Small intestine (tissue), 16 donors: ENCODE measurements around the gene PYHIN1. TPM values are rescaled to one million over a fixed set of nuclear protein-coding genes. Genes with fewer than 3 reads are reported as not detected.

Experiments
- DNase-seq, 2 donors: peaks; one replicate each; pipeline versions ENCODE4 v3.0.0 to v3.0.0-alpha.2; 2013
- FAIRE-seq: peaks from 2 replicates; lab custom pipeline; 2012; peaks lifted over from hg19 to GRCh38; lab: Jason Lieb, UNC
- H3K27ac ChIP-seq, 3 donors: one replicate each; pipeline ENCODE4 v1.5.1; 2013; ENCODE audit warnings: low read length in 2 of 3, mild to moderate bottlenecking in 2 of 3, control low read depth in 1 of 3, inconsistent platforms in 1 of 3, low read depth in 1 of 3, moderate library complexity in 1 of 3
- H3K27me3 ChIP-seq, 3 donors: one replicate each; pipeline ENCODE4 v1.6.1; 2013; ENCODE audit warnings: low read length in 3 of 3, inconsistent platforms in 1 of 3; ENCODE audit not compliant: control insufficient read depth in 3 of 3, insufficient read depth in 3 of 3
- H3K36me3 ChIP-seq, 3 donors: one replicate each; pipeline ENCODE4 v1.6.1; 2013; ENCODE audit warnings: low read length in 3 of 3, inconsistent platforms in 1 of 3, low read depth in 1 of 3, mild to moderate bottlenecking in 1 of 3, moderate library complexity in 1 of 3; ENCODE audit not compliant: control insufficient read depth in 3 of 3, insufficient read depth in 2 of 3
- H3K4me1 ChIP-seq, 3 donors: one replicate each; pipeline ENCODE4 v1.6.1; 2013; ENCODE audit warnings: low read length in 2 of 3, inconsistent platforms in 1 of 3, low read depth in 1 of 3, mild to moderate bottlenecking in 1 of 3, moderate library complexity in 1 of 3; ENCODE audit not compliant: control insufficient read depth in 3 of 3, insufficient read depth in 2 of 3
- H3K4me3 ChIP-seq, 3 donors: one replicate each; pipeline ENCODE4 v1.5.1; 2013; ENCODE audit warnings: low read length in 3 of 3, control low read depth in 1 of 3, inconsistent platforms in 1 of 3, low read depth in 1 of 3, mild to moderate bottlenecking in 1 of 3, moderate library complexity in 1 of 3
- H3K9me3 ChIP-seq, 2 donors: one replicate each; pipeline ENCODE4 v1.6.1; 2013; ENCODE audit warnings: low read depth in 1 of 2, low read length in 1 of 2; ENCODE audit not compliant: control insufficient read depth in 2 of 2, insufficient read depth in 1 of 2
- whole genome bisulfite sequencing, 3 donors: extraction: QIAGEN DNeasy Blood & Tissue Kit; methylation state at CpG; one replicate each; pipeline ENCODE4 v1.1.7; 2013; 5-methylcytosine and 5-hydroxymethylcytosine counted together
- long read RNA-seq, 10 donors: transcript quantifications; one replicate each; lab custom pipeline, GENCODE V29; 2026
- polyA plus RNA-seq, 4 donors: library from polyadenylated mRNA; stranded (reverse) in 3 of 4; unstranded in 1 of 4; fragments of 200-250 nt in 3 of 4; fragments of 120-200 nt in 1 of 4; gene quantifications; one replicate each; pipeline versions ENCODE4 v1.2.1 to v1.2.3, GENCODE V29; 2013
- donor health status: healthy with polysubstance abuse.
- donor health status: control.
- donor health status: control.
- donor health status: Bipolar disorder and iron deficiency.
- donor health status: healthy.

Gene PYHIN1
- under 1 TPM; 0.55 to 0.81 (median 0.68) TPM for polyA plus RNA-seq
- long read RNA-seq, donor 1 = 0 reads
- long read RNA-seq, donor 2 = 0 reads
- long read RNA-seq, donor 3 = 0 reads
- long read RNA-seq, donor 4 = 0 reads
- long read RNA-seq, donor 5 = 0 reads
- long read RNA-seq, donor 6 = 0 reads
- long read RNA-seq, donor 7 = 0 reads
- long read RNA-seq, donor 8 = 0 reads
- long read RNA-seq, donor 9, partial matches to known transcripts = 0 of 1 reads
- long read RNA-seq, donor 9, other reads (novel, unspliced or antisense) = 0 of 1 reads
- long read RNA-seq, donor 10 = 0 reads

DNA sequence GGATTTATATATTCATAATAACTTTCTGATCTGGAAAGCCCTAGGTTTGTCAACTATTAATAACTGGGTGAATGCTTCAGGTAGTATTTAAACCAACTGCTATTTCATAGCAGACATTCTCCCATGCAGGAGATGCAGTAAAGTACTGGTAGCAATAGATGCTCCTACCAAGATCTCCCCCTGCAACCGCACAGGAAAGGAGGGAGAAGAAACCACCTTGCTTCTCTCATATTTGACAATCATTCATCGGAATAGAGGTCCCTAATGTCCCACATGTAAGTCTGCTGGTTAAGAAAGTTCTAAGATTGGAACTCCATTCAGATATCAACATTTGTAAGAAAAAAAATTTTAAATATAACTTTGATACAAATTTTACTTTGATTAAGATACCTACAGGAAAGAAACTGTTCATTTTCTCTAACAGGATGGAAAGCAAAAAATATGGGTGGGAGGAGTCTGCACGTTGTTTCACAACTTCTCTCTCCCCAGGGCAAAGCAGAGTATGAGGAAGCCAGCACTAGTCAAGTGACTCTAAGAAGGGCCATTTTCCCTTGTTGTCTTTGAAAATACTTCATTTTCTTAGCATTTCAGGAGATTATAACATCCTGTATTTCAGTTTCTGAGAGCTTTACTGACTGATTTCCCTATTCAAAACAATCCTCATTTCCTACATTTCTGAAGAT, at the start of gene PYHIN1:
Gene PYHIN1 (plus strand): TSS at position 498 of the 683 bp plus-strand sequence. CDS start 5,359 bp downstream, outside the sequence.
- FAIRE-seq (no peak), DNase-seq (peak in 1 of 2 donors; percentile 24)
- Histone ChIP-seq H3K4me3 (peak within 1 kb of the TSS in 1 of 3 donors; percentile 22), H3K27me3 (no peaks in the 10 kb centered on the region), H3K4me1 (no peaks in the 10 kb centered on the region), H3K9me3 (no peaks in the 10 kb centered on the region), H3K36me3 (no peaks in the 10 kb centered on the region), H3K27ac (peak within 1 kb of the TSS in 2 of 3 donors; percentile 60 to 70)
- WGBS, 3 donors = 53 to 63% (median 61%) methylated on average over 3 of the region's 3 CpGs

DNA sequence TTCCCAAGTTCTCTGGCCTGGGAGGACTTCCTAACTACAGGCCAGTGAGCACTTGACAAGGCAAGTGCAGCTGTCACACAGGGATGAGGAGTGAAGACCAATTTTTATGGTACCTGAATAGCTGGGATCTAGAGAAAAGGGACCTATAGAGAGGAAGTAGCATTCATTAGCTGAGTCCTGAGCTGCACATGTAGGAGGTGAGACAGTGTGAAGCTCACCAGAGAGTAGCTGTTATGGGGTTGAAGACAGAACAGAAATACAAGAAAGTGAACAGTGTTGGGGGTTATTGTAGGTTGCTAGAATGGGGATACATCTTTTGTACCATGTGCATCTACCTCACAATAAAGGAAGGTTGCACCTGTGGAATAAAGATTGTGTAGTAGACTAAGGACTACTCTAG, 37.7 kb upstream of the PYHIN1 start:
- no peak overlapping the region for H3K27ac ChIP-seq
- H3K27me3 ChIP-seq = no peaks in the 10 kb centered on the region
- no peak for DNase-seq
- H3K9me3 ChIP-seq = no peaks in the 10 kb centered on the region
- no peak overlapping the region for H3K4me3 ChIP-seq
- H3K4me1 ChIP-seq = no peaks in the 10 kb centered on the region
- no peaks in the 10 kb centered on the region for H3K36me3 ChIP-seq
- no peak for FAIRE-seq

DNA sequence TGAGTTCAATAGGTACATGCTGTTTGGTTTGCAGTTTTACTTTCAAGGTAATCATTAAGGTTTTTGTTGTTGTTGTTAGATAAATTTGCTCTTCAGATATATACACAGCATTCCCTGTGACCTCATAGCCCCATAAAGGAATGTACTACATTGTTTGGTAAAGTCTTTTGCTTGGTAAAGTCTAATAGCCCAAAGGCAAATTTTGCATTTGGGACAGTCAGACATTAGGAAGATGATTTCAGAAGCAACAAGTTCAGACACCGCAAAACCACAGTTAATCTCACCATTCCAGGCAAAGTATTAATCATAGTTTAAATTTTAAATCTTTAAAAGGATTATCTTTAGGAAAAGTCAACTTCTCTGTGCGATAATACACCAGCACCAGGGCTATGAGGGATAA, 32.6 kb upstream of the PYHIN1 start:
- no peaks in the 10 kb centered on the region for H3K4me1 ChIP-seq
- 60% methylated on average over 2 of the region's 2 CpGs; no CpG with 5 or more reads in 2 of the 3 donors for WGBS, 3 donors
- no peaks in the 10 kb centered on the region for H3K36me3 ChIP-seq
- FAIRE-seq (no peak), DNase-seq (no peak)
- H3K9me3 ChIP-seq = no peaks in the 10 kb centered on the region
- no peaks in the 10 kb centered on the region for H3K27me3 ChIP-seq
- H3K4me3 ChIP-seq = no peak overlapping the region
- H3K27ac ChIP-seq = no peak overlapping the region

DNA sequence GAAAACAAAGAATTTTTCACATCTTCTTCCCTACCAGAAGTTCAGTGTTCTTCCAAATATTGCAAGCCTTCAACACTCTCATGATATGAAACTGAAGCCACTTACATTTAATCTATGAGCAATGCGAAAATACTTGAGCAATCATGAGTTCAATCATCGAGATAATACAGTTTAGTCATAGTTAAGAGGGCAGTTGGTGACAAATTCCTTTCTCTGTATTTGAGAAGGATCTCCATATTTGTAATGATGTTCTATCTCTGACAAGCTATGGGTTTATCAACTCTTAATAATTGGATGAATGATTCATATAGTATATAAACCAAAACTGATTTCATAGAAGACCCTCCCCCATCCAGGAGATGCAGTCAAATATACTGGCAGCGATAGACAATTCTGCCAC, 29.7 kb upstream of the PYHIN1 start:
- Histone ChIP-seq H3K36me3 (no peaks in the 10 kb centered on the region), H3K4me3 (no peak overlapping the region), H3K27ac (no peak overlapping the region), H3K9me3 (no peaks in the 10 kb centered on the region), H3K27me3 (no peaks in the 10 kb centered on the region), H3K4me1 (no peaks in the 10 kb centered on the region)
- no peak for DNase-seq
- no peak for FAIRE-seq
- WGBS, 3 donors = 63 to 81% (median 79%) methylated on average over 3 of the region's 3 CpGs

DNA sequence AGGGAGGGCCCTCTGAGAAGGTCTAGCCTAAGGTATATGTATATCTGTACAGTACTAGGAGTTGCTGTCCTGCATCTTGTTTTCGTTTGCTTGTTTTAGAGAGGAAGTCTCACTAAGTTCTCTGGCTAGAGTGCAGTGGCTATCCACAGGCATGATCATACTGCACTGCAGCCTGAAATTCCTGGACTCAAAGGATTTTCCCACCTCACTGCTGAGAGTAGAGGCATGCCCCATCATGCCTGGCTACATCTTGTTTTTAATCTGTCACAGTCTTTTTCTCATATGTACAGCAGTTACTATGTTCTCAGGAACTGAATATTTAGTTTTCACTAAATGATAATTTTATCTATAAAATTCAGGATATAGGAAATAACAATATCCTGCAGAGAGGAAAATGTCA, 15.3 kb upstream of the PYHIN1 start:
- Histone ChIP-seq H3K36me3 (no peaks in the 10 kb centered on the region), H3K9me3 (peaks cover 0 to 7% of the 10 kb centered on the region in 2 donors), H3K4me3 (no peak overlapping the region), H3K27me3 (no peaks in the 10 kb centered on the region), H3K4me1 (no peaks in the 10 kb centered on the region), H3K27ac (no peak overlapping the region)
- DNase-seq = no peak
- no peak for FAIRE-seq
- 53 to 62% (median 58%) methylated on average over 1 of the region's 1 CpG for WGBS, 3 donors

DNA sequence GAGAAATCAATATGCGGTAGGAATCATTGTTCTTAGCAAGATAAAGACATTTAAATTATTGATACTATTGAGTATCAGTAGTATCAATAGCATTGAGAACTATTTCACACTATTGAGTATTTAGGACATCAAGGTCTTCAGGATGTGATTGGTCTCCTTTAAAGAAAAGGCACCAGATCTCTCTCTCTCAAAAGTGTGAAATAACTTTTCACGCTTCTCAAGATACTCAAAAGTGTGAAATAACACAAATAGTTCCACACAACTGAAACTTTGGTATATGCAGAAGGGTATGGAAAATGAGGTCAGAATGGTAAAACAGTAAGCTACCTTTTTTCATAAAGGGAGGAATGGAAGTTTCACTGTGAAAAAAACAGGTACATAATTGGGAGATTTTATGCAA, 6.7 kb upstream of the PYHIN1 start:
- WGBS, 3 donors = 71 to 91% (median 88%) methylated on average over 2 of the region's 2 CpGs
- DNase-seq (no peak), FAIRE-seq (no peak)
- H3K27me3 ChIP-seq = no peaks in the 10 kb centered on the region
- H3K4me1 ChIP-seq = no peaks in the 10 kb centered on the region
- no peak overlapping the region for H3K4me3 ChIP-seq
- no peaks in the 10 kb centered on the region for H3K36me3 ChIP-seq
- no peak overlapping the region for H3K27ac ChIP-seq
- H3K9me3 ChIP-seq = peaks cover 0 to 7% of the 10 kb centered on the region in 2 donors

DNA sequence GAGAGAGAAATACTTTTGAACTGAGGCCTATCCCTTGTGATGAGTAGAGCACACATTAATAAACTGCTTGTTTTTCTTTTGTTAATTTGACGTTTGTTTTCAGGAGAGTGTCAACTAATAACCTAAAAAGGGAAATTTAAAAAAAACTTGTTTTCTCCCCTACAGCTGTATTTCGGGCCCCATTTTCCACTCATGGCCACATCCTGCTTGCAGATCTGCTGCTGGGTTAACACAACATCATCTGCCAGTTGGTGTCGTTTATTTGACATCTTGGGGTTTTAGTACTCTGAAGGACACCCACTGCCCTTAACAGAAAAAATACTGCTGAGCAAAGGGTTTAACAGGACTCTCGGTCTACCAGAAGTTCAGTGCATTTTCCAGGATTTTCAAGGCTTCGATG, 848 bp upstream of the PYHIN1 start:
- Histone ChIP-seq H3K36me3 (no peaks in the 10 kb centered on the region), H3K27me3 (no peaks in the 10 kb centered on the region), H3K4me1 (no peaks in the 10 kb centered on the region), H3K27ac (peak overlapping the region in 2 of 3 donors; percentile 26 to 60), H3K4me3 (no peak overlapping the region), H3K9me3 (no peaks in the 10 kb centered on the region)
- no peak for FAIRE-seq
- DNase-seq = peak in 1 of 2 donors; percentile 43
- WGBS, 3 donors = 69 to 78% (median 71%) methylated on average over 5 of the region's 5 CpGs

DNA sequence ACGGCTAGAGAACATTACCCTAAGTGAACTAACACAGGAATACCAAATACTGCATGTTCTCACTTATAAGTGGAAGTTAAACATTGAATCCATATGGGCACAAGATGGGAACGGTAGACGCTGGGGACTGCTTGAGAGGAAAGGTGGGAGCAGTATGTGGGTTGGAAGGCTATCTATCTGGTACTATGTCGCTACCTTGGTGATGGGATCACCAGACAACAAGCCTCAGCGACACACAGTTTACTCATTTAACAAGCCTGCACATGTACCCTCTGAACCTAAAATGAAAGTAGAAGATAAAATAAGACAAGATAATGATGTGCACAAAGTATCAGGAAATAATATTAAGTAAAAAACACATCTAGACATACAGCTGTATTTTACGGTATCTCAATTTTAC, 819 bp downstream of the PYHIN1 start:
- no peaks in the 10 kb centered on the region for H3K9me3 ChIP-seq
- peak overlapping the region in 1 of 3 donors; percentile 26 for H3K27ac ChIP-seq
- DNase-seq (no peak), FAIRE-seq (no peak)
- H3K4me3 ChIP-seq = peak overlapping the region in 1 of 3 donors; percentile 22
- H3K4me1 ChIP-seq = no peaks in the 10 kb centered on the region
- WGBS, 3 donors = 55 to 82% (median 79%) methylated on average over 6 of the region's 6 CpGs
- no peaks in the 10 kb centered on the region for H3K36me3 ChIP-seq
- H3K27me3 ChIP-seq = no peaks in the 10 kb centered on the region
